HG03039 (cell line): ENCODE results near the gene APBA2.
"Not testable (repeated sequence)": the region's sequence is repeated elsewhere in the genome, so short reads cannot be mapped to it uniquely, and the experiment has no call there.

Experiments
- ATAC-seq: cut with Tn5 transposase; IDR thresholded peaks from one replicate; pipeline ENCODE4 v1.9.1; 2021; ENCODE audit warnings: mild to moderate bottlenecking, moderate library complexity; ENCODE audit not compliant: unreplicated experiment

The APBA2 gene

DNA sequence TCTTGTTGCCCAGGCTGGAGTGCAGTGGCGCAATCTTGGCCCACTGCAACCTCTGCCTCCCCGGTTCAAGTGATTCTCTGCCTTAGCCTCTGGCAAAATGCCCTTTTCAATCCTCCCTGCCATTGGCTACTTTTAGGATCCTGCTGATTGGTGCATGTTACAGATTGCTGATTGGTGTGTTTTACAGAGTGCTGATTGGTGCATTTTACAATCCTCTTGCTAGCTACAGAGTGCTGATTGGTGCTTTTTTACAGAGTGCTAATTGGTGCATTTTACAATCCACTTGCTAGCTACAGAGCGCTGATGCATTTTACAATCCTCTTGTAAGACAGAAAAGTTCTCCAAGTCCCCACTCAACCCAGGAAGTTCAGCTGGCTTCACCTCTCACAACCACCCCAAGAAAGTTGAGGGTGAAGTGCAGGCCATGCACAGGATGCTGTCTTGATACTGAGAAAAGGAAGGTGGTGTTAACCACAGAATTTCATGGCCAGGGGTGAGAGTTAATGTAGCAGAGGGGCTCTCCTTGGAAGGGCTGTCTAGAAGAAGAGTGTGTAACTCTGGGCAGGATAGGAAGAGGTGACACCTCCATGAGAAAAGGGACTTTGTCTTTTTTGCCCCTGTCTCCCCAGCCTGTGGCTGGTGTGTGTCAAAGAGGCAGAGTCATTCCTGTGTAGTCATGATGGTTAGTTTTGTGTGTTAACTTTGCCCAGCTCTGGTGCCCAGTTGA lies 145.9 kb downstream of the APBA2 start:
- no peak for ATAC-seq

DNA sequence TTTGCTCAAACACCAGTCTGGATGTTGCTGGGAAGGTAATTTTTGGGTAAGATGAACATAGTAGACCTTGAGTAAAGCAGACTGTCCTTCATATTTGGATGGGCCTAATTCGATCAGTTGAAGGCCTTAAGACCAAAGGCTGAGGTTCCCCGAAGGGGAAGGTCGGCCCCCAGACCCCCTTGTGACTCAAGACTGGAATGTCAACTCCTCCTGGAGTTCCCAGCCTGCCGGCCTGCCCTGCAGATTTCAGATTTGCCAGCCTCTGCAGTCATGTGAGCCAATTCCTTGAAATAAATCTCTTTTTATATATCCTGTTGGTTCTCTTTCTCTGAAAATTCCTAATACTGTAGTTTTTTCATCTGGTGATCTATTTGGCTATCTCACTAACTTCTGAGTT lies 146.5 kb downstream of the APBA2 start:
- no peak for ATAC-seq

DNA sequence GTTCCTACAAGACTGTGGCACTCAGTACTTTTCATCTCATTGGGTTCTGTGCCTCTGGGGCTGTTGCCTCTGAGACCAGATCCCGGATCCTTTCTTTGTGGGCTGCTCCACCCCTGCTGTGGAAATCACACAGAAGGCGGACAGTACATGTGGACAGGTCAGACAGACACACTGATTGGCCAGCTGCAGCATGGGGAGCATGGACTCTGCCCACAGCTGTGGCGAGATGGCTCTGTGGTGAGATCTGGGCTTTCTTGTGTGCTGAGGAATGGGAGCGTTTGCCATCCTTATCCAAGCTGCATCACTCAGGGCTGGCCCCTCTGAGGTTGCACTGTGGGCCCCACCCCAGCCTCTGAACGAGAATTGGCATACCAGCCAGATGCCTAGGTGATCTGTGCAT lies 147.0 kb downstream of the APBA2 start:
- ATAC-seq, result no peak

DNA sequence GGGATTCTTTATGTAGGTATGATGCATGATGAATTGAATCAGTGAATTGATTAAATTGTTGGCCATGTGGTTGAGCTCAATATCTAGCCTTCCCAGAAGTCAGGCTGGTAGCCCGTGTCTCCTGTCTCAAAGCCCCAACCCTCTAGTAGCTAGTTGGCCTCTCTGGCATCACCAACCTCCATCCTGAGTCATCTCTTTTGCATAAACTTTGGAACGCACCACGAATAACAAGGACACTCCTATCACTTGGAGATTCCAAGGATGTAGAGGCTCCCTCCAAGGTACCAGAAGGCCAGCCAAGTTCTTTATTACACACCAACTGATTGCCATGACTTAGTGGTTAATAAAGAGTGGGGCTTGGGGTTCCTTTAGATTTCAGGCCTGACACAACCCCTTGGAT lies 148.4 kb downstream of the APBA2 start:
- ATAC-seq, result no peak

DNA sequence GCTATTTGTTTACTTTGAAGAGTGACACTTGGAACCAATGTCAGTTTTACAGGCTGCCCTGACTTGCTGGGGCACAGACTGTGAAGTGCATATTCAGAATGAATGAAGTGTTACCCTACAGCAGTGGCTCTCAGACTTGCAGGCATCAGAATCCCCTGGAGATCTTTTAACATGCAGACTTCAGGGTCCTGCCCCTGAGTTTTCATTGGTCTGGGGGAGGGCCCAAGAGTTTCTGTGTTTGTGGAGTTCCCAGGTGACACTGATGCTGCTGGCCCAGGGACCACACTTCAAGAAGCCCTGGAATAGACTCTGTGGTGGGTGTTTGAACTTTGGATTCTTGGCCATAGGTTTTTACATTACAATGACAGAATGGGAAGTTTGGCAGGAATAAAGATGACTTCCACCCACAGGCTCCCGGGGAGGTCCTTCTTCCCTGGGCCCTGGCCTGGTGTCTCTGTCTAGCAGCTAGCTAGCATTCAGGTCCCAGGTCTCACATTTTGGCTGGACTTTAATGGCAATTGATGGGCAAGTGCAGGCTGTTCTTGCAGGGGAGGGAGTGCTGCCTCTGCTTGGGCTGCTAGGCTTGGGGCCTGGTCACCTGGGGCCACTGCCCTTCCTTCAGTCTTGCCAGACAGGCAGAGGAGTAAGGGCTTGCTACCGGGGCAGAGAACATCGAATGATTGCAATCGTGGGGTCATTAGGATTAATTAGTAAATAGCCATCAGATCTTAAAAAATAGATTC lies 149.0 kb downstream of the APBA2 start:
- ATAC-seq, result no peak

DNA sequence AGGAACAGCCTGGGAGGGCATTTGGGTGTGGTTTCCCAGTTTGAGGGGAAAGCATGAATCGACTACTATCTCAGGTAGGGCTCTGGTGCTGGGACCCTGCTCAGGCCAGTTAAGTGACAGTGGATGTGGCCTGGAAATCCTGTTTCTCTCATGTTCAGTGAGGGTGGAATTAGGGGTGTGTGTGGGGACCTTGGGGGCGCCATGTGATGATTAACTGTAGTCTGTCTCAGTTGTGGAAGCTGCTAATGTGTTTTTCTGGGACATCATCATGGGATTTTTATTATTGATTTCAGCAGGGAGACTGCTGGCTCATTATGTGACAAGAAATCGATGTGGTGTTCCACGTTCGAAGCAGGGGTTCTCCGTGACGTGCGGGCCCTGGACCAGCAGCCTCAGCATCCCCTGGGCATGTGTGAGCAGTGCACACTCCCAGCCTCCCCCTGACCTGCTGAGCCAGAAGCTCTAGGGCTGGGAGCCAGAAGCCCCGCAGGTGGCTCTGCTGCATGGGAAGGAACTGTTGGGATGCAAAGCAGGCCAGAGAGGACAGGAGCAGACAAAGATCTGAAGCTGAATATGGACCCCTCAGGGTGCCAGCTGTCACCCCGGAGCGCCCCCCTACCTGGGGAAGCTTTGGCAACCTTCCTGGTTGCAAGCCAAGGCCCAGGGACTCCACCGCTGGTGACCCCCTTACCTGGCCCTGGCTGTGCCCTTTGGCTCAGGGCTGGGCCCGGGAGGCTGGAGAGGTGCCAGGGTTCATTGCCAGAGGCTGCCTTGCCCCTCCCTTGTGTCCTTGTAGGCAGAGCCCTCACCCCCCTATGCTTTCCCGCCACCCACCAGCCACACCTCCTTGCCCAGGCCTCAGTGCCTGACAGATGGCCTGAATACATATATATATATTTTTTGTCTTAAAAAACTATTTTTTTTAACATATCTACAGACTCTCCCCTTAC lies 149.8 kb downstream of the APBA2 start:
- ATAC-seq, result no peak

DNA sequence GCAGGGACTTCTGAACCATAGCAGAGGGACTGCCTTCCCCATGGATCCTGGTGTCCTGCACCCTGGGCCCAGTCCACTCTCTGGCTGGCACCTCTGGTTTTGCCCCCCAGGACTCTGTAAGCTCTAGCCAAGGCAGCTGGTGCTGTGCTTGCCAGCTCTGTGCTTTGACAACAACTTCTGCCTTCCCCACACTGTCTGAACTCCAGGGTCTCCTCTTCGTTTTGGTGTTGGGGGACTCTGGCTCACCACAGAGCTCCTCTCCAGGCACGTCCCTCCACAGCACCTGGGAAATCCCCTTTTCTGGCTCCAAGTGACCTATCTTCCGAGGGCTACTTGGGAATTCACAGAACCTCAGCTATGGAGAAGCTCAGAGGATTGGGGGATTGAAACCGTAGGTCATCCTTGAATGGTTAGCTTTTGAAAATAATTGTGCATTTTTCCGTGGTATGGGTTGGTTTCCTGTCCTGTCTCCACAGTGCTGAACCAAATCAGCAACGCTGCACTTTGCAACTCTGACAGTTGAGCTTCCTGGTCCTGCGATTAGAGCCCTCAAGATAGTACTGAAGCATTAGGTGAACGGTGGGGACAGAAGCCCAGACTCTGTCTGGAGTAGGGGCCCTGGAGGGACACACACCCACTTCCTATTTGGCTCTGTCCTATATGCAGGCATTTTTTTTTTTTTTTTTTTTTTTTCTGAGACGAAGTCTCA lies 152.4 kb downstream of the APBA2 start:
- ATAC-seq, result no peak

DNA sequence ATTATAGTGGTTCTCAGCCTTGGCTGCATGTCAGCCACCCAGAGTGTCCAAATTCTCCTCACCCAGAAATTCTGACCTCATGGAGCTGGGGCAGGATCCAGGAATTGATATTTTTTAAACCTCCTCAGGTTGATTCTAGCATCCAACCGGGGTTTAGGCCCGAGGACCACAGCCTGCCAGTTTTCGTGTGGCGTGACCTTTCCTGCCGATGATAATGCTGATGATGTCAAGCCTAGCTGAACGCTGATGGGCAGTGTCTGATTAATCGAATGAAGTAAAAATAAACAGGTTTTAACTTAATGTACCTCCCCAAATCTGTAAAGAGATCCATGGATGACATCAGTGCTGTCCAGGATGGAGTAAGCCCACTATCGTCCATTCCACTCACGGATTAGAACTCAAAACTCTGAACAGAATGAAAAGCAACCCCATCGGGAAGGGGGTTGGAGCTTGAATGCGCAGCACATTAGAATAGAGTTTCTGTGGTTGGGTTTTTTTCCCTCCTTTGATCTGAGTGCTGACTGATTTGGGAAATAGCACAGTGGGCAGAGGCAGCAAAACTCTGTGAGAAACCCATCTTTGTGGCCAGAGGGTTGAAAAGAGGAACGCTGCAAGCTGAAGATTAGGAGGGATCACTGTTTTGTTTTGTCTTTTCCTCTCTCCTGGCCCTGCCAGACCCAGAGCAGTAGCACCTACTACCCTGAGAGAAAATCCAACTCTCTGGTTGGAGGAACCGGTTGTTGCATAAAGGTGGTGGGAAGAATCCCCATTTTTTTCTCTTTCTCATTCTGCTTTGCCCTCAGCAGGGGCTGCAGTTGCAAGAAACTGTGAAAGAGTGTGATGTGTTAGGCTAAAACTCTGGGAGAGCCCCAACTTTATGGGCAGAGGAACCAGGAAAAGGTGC lies 153.9 kb downstream of the APBA2 start:
- no peak for ATAC-seq

DNA sequence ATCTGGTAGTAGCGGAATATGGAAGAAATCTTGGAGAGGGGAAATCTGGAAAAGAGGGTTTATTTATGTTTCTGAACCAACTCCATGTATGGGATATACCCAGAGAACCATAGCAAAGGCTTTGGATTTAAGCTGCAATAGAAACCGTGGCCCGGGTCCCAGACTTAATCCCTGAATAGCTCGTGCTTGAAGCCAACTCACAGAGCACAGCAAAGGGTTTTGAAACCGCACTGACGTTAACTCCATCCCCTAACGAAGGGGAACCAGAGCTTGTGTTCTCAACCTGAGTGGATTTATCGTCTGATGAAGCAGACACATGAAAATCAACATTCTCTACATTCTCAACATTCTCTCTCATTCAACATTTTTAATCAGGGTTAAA lies 154.6 kb downstream of the APBA2 start:
- no peak for ATAC-seq

DNA sequence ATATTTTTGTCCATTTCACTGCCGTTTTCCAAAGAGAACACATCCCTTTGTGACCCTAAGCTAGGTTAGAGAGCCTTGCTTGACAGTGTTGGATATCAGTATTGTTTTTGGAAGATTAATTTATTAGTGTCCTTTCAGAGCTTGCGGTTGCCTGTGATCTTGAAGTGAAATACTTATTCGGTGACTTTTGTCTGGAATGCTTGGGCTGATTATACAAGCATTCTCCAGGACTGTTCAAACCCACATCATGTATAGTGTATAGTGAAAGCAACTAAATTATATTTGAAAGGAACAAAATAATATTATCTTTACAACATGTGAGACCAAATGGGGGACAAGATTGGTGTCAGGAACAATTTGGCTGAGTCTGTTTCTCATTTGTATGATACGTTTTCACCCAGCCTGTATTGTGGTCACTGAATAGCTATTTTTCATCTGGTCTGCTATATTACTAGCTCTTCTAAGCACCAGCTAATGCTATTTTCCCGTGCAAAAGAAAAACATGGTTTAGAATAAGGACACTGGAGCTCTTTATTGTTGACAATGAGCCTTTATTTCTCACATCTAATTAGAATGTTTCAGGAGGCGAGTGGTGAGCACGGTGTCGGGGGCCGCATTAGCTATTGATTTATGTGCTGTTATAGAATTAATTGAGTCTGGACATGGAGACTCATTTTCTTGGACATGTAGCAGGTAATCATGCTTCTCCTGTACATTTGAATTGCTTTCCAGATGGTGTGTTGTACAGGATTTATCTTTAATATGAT lies 158.1 kb downstream of the APBA2 start:
- ATAC-seq, result no peak

DNA sequence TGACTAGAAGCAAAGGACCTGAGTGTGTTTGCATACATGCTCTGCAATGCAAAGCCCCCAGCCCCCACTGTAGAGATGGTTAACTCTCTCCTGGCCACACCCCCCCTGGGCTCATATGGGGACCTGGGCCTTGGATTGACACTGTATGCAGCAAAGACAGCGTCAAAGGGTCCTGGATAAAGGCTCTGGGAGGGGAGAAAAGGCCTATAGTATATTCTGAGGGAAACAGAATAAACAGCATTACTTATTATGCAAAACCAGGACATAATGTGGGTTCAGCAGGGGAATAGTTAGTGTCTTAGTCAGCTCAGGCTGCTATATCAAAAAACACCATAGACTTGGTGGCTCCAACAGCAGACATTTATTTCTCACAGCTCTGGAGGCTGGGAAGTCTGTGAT lies 158.7 kb downstream of the APBA2 start:
- no peak for ATAC-seq

DNA sequence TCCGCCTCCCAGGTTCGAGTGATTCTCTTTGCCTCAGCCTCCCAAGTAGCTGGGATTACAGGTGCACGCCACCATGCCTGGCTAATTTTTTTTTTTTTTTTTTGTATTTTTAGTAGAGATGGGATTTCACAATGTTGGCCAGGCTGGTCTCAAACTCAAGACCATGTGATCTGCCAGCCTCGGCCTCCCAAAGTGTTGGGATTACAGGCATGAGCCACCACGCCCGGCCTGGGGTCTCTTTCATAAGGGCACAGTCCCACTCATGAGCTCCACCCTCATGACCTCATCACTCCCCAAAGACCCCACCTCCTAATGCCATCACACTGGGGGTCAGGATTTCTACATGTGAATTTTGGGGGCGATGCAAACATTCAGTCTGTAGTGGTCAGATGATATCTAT lies 159.4 kb downstream of the APBA2 start:
- not testable (repeated sequence) for ATAC-seq

DNA sequence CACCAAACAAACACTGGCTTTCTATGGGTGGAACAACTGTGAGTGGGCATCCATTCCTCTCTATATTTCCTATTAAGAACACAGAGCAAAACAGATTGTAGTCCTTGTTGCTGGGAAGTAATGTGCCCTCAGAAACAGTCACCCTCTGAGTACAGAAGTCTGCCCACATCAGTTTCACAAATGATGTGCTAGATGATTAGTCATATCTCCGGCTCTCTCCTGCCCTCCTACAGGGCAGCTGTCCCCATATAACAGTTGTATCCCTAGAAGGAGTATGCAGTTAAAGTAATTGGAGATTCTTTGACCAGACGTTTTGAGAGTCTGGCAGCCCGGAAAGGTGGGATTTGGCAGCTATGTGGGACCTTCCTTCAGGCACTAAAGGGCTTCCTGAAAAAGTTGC lies 159.9 kb downstream of the APBA2 start:
- no peak for ATAC-seq

DNA sequence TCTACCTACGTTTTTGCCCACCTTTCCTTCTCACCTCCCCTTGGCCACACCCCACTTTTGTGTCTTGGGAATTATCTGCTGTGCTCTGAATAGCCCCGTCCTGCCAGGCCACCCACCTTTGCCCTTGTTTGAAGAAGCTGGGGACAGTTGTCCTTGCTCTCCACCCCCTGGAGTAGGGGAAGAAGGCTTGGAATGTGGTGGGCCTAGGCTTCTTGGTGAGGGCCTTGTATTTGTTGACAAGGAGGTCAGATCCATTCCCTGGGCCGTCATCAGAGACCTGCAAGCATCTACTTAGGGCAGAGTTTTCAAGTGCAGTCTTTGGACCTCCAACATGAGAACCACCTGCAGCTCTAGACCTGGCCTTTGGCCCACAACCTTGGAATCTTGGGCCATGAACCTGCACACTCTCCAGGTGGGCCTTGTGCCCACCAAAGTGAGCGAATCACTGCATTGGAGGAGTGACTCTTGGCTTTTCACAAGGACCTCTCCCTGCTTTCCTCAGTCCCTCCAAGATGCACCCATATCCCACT lies 160.6 kb downstream of the APBA2 start:
- no peak for ATAC-seq

DNA sequence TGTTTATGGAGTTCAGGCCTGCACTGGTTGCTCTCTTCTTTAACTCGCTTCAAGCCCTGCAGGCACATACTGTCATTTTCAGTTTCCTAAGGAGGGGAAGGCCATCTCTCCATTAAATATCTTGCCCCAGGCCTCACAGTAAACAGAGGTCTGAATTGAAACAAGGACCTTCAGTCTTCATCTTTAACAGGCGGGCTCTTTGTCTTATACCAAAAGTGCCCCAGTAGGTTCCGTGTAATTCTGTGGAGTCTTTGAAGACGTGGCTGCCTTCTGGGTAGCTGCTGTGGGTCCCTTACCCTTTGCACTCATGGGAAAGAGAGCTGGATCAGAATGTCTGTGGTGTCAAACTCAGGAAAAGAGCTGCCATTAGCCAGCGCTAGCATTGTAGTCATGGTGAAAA lies 161.2 kb downstream of the APBA2 start:
- no peak for ATAC-seq

DNA sequence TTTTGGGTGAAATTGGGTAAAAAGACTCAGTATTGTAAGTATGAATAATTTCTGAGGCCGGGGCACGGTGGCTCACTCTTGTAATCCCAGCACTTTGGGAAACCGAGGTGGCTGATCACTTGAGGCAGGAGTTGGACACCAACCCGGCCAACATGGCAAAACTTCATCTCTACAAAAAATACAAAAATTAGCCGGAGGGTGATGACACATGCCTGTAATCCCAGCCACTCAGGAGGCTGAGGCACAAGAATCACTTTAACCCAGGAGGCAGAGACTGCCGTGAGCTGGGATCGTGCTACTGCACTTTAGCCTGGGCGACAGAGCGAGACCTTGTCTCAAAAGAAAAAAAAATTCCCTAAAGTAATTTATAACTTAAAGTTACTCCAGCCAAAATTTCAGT lies 162.2 kb downstream of the APBA2 start:
- ATAC-seq, result no peak

DNA sequence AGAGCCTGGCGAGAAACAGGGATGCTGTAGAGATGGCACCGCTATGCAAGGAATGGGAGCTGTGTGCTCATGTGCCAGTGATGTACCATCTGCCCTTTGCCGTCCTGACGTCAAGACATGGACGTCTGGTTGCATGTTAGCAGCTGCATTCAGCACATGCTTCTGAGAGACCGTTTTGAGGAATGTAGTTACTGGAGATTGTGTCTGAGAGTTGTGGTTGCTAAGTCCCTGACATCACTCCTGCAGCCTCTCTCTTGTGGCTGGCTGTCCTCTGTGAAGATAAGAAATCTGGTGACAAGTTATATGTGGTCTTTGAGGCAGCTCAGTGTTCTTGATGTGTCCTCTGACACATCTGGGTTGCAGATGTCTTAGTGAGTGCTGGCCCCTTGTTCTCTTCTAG lies 165.1 kb downstream of the APBA2 start:
- no peak for ATAC-seq

DNA sequence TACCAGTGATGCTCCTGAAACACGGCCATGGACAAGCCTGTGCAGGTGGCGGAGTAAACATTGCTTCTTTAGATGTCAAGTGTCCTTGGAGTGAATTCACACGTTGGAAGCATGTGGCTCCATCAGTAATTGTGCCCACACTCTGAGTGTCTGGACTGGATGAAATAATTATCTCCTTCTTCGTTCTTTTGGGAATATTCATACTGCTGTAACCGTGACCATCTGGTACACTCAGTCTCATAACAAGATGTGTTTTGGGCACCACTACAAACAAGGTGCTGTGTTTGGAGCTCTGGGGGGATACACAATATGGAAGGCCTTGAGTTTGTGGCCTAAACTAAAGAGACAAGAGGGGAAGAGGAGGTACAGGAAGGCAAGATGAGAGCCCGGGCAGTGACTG lies 165.6 kb downstream of the APBA2 start:
- no peak for ATAC-seq

DNA sequence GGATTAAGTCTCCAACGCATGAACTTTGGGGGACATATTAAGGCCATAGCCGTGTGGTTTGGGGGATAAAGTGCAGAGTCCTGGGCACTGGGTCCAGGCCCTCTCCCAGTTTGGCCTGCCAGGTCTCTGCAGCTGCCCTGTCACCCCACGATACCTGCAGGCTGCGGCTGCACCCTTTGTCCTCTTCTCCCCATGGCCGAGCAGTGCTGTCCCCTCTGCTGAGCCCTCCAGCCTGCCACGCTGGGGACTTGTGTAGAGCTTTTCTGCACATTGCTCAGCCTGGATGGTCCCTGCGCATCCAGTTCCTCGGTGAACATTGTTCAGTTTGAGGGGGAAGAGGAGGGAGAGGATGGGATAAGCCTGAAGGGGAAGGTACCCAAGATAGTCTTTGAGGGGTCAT lies 167.2 kb downstream of the APBA2 start:
- ATAC-seq, result no peak
